HG03575 (cell line): ENCODE measurements around the gene C6orf47.

Experiments
- ATAC-seq: cut with Tn5 transposase; IDR thresholded peaks from one replicate; pipeline ENCODE4 v1.9.1; 2021; ENCODE audit not compliant: unreplicated experiment, insufficient number of reproducible peaks, low FRiP score; ENCODE audit errors: extremely low read depth

The C6orf47 gene

DNA sequence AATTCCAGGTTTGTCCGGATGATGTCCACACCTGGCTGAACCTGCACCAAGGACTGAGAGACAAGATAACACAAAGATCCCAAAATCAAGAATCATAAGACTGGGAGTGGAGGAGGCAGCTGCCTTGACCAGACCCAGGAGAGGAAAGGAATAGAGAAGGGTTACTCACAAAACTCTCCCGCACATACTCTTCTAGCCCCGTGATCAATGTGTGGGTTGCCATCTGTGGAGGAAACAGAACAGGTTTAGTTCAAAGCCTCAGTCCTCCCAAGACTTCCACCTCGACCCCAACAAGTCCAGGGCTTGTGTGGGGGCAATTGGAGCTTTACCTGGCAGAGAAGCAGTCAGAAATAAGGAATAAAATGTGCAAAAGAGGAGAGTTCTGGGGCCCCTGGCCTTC is 19.2 kb downstream of the C6orf47 start:
- no peak for ATAC-seq

DNA sequence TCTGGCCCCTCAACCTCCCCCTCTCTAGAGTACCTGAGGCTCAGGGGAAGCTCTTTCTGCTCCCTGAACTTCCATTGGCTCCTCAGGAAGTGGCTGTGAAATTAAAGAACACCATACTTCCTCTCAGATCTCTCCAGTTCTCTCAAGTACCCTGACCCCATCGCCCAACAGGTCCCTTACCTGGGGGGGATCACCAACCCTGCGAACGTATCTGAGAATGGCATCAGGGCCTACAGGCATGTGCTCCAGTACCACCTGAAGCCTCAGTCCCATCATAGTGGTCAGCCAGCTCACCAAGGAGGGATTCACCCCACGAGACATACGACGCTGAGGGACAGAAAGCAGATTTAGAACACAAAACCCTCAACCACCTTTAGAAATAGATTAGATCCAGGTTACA is 20.0 kb downstream of the C6orf47 start:
- ATAC-seq = no peak

DNA sequence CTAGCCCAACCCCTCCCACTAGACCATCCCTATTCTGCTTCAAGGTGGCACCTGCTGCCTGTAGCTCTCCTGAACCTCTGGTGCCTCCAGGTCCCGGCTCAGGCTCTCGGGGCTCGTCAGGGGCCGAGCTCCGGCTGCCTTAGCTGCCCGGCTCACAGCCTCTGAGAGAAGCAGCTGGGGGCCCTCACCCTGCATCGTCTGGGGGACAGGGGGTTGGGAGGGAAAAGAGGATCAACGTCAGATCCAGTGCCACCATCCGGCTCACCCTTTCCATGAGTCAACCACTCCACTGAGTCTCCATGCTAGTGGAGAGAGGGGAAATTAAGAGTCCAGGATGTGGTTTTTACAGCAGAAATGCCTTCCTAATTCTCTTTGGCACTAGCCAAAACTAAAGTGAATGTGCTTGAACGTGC is 21.1 kb downstream of the C6orf47 start:
- ATAC-seq = no peak

- ATAC-seq = no peak
These were observed 21.5 kb downstream of the C6orf47 start for GRCh38 chr6:31639043-31639442.

DNA sequence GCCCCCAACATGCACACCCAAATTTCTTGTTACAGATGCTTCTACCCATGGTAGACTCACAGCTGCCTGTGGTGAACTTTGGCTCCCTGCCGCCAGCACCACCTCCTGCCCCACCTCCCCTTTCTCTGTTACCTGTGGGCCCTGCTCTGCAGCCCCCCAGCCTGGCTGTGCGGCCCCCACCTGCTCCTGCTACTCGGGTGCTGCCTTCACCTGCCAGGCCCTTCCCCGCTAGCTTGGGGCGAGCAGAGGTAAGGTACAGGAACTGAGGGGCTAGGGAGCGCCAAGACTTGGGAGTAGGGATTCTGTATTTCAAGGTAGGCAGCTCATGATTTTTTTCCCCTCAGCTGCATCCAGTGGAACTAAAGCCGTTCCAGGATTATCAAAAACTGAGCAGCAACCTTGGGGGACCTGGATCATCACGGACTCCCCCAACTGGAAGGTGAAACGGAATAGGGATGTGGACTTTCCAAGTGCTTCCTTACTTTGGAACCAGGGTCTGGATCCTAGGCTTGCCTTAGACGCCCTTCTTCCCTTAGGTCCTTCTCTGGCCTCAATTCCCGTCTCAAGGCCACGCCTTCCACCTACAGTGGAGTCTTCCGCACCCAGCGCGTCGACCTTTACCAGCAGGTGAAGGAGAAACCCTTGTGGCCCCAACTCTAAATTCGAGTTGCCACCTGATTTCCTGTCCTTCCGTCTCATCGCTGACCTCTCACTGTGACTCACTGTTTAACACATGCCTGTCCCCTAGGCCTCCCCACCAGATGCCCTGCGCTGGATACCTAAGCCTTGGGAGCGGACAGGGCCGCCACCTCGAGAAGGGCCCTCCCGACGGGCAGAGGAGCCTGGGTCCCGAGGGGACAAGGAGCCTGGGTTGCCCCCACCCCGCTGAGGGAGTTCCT is 23.6 kb downstream of the C6orf47 start:
- no peak for ATAC-seq

GRCh38 chr6:31634969-31635575 is 25.5 kb downstream of the C6orf47 start:
- no peak for ATAC-seq

DNA sequence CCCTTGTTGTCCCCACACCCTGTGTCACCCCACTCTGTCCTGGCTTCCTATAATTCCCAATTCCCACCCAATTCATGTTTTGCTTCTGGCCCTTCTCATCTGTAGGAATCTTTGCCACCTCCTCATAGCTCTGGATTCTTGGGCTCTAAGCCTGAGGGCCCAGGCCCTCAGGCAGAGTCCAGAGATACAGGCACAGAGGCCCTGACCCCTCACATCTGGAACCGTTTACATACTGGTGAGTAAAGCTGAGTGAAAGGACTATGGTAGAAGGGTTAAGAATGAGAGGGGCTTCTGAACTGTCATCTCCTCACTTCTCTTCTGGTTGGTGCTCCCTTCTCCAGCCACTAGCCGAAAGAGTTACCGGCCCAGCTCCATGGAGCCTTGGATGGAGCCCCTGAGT is 26.4 kb downstream of the C6orf47 start:
- no peak for ATAC-seq

DNA sequence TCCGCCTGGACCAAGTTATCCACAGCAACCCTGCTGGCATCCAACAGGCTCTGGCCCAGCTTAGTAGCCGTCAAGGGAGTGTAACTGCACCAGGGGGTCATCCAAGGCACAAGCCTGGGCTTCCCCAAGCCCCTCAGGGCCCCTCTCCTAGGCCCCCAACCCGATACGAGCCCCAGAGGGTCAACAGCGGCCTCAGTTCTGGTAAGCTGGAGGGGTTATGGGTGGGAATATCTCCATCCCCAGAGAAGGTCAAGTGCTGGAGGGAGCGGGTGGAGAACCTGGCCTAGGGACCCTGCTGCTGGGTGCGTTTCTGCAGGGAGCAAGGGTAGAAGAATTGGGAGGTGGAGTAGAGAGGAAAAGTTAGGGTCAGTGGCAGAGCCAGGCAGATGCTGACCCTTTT is 27.1 kb downstream of the C6orf47 start:
- no peak for ATAC-seq

- ATAC-seq = no peak
These were observed 28.2 kb downstream of the C6orf47 start for GRCh38 chr6:31632279-31632946.

- no peak for ATAC-seq
These were observed 28.8 kb downstream of the C6orf47 start for GRCh38 chr6:31631681-31632278.

- no peak for ATAC-seq
These were observed 29.4 kb downstream of the C6orf47 start for GRCh38 chr6:31631209-31631608.

DNA sequence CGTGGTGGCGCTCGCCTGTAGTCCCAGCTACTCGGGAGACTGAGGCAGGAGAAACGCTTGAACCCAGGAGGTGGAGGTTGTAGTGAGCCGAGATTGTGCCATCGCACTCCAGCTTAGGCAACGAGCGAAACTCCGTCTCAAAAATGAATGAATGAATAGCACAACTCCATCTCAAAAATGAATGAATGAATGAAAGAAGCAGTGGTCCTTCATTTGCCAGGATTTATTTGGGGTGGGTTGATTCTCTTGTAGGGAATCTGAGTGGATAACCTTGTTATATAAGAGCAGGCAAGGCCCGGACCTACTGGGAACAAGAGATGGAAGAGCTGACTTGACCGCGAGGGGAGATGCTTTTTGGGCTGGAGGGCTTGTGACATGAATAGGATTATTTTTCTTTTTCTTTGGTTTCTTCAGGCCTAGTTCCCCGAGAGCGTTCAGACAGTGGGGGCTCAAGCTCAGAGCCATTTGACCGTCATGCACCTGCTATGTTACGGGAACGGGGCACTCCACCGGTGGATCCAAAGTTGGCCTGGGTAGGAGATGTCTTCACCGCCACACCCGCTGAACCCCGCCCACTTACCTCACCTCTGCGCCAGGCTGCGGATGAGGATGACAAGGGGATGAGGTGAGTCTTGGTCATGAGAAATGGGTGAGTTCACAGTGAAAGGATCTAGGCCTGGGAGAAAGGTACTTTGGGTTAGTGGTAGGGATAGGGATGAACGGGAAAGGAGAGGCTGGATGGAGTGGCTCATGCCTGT is 30.2 kb downstream of the C6orf47 start:
- no peak for ATAC-seq

DNA sequence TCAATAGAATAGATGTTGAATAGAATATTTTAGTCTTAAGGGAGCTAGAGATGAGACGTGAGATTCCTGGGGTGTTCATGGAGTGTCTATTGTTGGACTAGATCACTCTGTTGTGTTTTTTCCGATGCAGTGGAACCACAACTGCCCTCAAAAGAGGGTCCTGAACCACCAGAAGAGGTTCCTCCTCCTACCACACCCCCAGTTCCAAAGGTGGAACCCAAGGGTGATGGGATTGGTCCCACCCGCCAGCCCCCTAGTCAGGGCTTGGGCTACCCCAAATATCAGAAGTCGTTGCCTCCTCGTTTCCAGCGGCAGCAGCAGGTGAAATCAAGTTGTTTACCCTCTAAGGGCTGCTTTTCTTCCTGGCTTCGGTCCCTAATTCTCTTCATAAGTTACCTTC is 31.6 kb downstream of the C6orf47 start:
- no peak for ATAC-seq

DNA sequence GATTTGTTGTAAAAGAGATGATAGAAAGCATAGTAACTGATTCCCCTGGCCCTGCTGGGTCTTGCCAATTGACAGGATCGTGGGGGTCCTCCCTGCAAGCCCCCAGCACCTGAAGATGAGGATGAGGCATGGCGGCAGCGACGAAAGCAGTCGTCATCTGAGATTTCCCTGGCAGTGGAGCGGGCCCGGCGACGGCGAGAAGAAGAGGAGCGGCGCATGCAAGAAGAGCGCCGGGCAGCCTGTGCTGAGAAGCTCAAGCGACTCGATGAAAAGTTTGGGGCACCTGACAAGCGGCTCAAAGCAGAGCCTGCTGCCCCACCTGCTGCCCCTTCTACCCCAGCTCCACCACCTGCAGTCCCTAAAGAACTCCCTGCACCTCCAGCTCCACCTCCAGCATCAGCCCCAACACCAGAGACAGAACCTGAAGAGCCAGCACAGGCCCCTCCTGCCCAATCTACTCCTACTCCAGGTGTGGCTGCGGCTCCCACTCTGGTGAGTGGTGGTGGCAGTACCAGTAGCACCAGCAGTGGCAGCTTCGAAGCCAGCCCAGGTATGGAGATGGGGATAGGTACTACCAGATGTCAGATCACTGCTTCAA is 32.8 kb downstream of the C6orf47 start:
- ATAC-seq = no peak

- ATAC-seq = no peak
These were observed 33.6 kb downstream of the C6orf47 start for GRCh38 chr6:31626952-31627351.

DNA sequence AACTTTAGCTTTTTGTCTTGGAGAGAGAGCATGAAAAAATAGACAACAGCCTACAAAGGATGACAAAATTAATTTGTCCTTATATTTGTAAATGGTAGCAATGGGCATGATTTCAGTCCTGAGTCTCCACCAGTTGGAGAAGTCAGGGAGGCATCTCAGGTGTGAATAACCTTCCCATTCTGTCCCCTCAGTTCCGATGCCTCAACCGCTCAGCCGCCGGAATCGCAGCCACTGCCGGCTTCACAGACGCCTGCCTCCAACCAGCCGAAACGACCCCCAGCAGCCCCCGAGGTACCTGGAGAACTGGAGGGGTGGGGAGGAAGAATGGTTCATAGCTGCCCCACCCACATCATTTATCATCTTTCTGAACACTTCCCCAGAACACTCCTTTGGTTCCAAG is 36.5 kb downstream of the C6orf47 start:
- ATAC-seq = no peak

- no peak for ATAC-seq
These were observed 37.9 kb downstream of the C6orf47 start for GRCh38 chr6:31622684-31623091.

GRCh38 chr6:31621991-31622390 is 38.6 kb downstream of the C6orf47 start:
- no peak for ATAC-seq
